ENCODE data around the gene ENTREP3. TPM values are rescaled to one million over a fixed set of nuclear protein-coding genes. Genes with fewer than 3 reads are reported as not detected.

The ENTREP3 gene
- total RNA-seq, 3 donors from 2014 or later (not counting 1 experiment from before 2014, with no cell fraction given): 6.9 to 10.0 (median 8.9) TPM

DNA sequence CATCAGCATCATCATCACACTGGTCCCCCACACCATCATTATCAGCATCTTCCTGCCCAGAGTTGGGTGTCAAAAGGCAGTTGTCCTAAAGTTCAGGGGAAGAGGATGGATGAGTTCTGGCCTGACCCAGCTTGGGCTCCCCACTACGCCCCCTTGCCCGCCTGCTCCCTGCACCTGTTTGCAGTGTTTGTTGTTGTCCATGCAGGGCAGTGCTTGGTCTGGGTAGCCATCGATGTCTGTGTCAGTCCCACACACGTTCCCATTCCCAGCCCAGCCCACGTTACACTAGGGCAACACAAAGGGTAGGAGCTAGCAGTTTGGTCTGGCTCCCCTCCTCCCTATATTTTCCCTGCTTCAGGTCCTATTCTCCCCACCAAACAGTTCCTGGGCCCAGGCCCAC lies 54.4 kb downstream of the ENTREP3 start:
- no peak for ATAC-seq
- H3K9me3 Mint-ChIP-seq: no peaks in the 10 kb centered on the region
- no peak overlapping the region for H3K4me3 ChIP-seq (ENCODE audit: low read length)
- H3K4me1 Mint-ChIP-seq: no peaks in the 10 kb centered on the region
- 92% methylated on average over 5 of the region's 5 CpGs for WGBS (ENCODE audit: insufficient coverage)
- H3K36me3 Mint-ChIP-seq: no peaks in the 10 kb centered on the region
- H3K27ac Mint-ChIP-seq: no peak overlapping the region
- no peak for DNase-seq
- no peaks in the 10 kb centered on the region for H3K4me1 ChIP-seq (ENCODE audit: control insufficient read depth, insufficient read depth, low read length)
- H3K36me3 ChIP-seq (ENCODE audit: control insufficient read depth, insufficient read depth, low read length): no peaks in the 10 kb centered on the region
- TF ChIP-seq, protein P1, sequence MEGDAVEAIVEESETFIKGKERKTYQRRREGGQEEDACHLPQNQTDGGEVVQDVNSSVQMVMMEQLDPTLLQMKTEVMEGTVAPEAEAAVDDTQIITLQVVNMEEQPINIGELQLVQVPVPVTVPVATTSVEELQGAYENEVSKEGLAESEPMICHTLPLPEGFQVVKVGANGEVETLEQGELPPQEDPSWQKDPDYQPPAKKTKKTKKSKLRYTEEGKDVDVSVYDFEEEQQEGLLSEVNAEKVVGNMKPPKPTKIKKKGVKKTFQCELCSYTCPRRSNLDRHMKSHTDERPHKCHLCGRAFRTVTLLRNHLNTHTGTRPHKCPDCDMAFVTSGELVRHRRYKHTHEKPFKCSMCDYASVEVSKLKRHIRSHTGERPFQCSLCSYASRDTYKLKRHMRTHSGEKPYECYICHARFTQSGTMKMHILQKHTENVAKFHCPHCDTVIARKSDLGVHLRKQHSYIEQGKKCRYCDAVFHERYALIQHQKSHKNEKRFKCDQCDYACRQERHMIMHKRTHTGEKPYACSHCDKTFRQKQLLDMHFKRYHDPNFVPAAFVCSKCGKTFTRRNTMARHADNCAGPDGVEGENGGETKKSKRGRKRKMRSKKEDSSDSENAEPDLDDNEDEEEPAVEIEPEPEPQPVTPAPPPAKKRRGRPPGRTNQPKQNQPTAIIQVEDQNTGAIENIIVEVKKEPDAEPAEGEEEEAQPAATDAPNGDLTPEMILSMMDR (IDR thresholded peaks at IDR 0.05): no peak
- H3K4me3 Mint-ChIP-seq: no peak overlapping the region
- no peaks in the 10 kb centered on the region for H3K27me3 ChIP-seq (ENCODE audit: control insufficient read depth, insufficient read depth, low read length)
- H3K9me3 ChIP-seq (ENCODE audit: control insufficient read depth, insufficient read depth, low read length): no peaks in the 10 kb centered on the region
- no peak overlapping the region for H3K27ac ChIP-seq (ENCODE audit: low read length)
- intact Hi-C loops (cut with micrococcal nuclease): no loop called here
- H3K27me3 Mint-ChIP-seq (ENCODE audit: low read depth in 2 of 2): no peaks in the 10 kb centered on the region

DNA sequence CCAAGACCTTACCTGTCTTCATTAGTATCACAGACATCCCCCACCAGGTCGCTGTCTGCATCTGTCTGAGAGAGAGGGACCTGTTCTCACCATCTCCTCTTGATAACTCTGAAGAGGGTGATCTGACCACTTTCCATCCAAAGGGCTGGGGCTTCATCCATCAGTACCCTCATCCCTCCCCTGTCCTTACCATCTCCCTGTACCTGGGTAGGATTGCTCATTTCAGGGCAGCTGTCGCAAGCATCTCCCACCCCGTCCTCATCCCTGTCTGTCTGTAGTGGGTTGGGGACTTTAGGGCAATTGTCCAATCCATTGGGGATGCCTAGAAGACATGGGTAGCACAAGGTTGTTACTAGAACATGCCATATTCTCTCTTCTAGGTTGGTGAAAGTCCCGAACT lies 55.5 kb downstream of the ENTREP3 start:
- intact Hi-C loops (cut with micrococcal nuclease): no loop called here
- no peak overlapping the region for H3K4me3 ChIP-seq (ENCODE audit: low read length)
- no peaks in the 10 kb centered on the region for H3K36me3 ChIP-seq (ENCODE audit: control insufficient read depth, insufficient read depth, low read length)
- ATAC-seq (no peak), DNase-seq (no peak)
- H3K27me3 ChIP-seq (ENCODE audit: control insufficient read depth, insufficient read depth, low read length): no peaks in the 10 kb centered on the region
- peak overlapping the region in 1 of 2 donors; percentile 22 for H3K27ac Mint-ChIP-seq
- H3K36me3 Mint-ChIP-seq: no peaks in the 10 kb centered on the region
- H3K4me1 ChIP-seq (ENCODE audit: control insufficient read depth, insufficient read depth, low read length): peaks cover 2% of the 10 kb centered on the region
- peaks cover 0 to 5% of the 10 kb centered on the region in 2 donors for H3K4me1 Mint-ChIP-seq
- TF ChIP-seq, protein P1 (IDR thresholded peaks at IDR 0.05): no peak
- no peak overlapping the region for H3K27ac ChIP-seq (ENCODE audit: low read length)
- 81% methylated on average over 3 of the region's 4 CpGs for WGBS (ENCODE audit: insufficient coverage)
- no peaks in the 10 kb centered on the region for H3K9me3 Mint-ChIP-seq
- H3K9me3 ChIP-seq (ENCODE audit: control insufficient read depth, insufficient read depth, low read length): no peaks in the 10 kb centered on the region
- H3K4me3 Mint-ChIP-seq: no peak overlapping the region
- peaks cover 0 to 3% of the 10 kb centered on the region in 2 donors for H3K27me3 Mint-ChIP-seq (ENCODE audit: low read depth in 2 of 2)

DNA sequence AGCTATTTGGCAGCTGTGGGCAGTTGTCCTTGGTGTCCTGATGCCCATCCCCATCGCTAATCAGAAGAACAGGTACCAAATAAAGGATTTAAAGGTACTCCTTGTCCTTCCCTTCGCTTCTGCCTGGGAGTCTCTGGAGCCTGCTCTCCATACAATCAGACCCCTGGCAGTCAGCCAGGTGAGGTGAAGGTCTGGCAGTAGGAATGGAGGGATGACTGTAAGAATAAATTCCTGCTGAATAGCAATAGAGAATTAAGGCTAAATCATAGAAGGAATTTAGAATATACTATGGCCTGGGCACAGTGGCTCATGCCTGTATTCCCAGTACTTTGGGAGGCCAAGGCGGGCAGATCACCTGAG lies 56.8 kb downstream of the ENTREP3 start:
- WGBS (ENCODE audit: insufficient coverage): 95% methylated on average over 3 of the region's 3 CpGs
- no peak overlapping the region for H3K27ac ChIP-seq (ENCODE audit: low read length)
- intact Hi-C loops (cut with micrococcal nuclease): no loop called here
- H3K4me1 Mint-ChIP-seq: peaks cover 11 to 17% of the 10 kb centered on the region in 2 donors
- no peak for DNase-seq
- no peak for ATAC-seq
- no peak overlapping the region for H3K27ac Mint-ChIP-seq
- no peaks in the 10 kb centered on the region for H3K9me3 ChIP-seq (ENCODE audit: control insufficient read depth, insufficient read depth, low read length)
- no peaks in the 10 kb centered on the region for H3K9me3 Mint-ChIP-seq
- H3K4me3 Mint-ChIP-seq: no peak overlapping the region
- H3K36me3 ChIP-seq (ENCODE audit: control insufficient read depth, insufficient read depth, low read length): no peaks in the 10 kb centered on the region
- peaks cover 14% of the 10 kb centered on the region for H3K4me1 ChIP-seq (ENCODE audit: control insufficient read depth, insufficient read depth, low read length)
- no peaks in the 10 kb centered on the region for H3K36me3 Mint-ChIP-seq
- H3K27me3 ChIP-seq (ENCODE audit: control insufficient read depth, insufficient read depth, low read length): no peaks in the 10 kb centered on the region
- no peak overlapping the region for H3K4me3 ChIP-seq (ENCODE audit: low read length)
- peaks cover 0 to 13% of the 10 kb centered on the region in 2 donors for H3K27me3 Mint-ChIP-seq (ENCODE audit: low read depth in 2 of 2)
- TF ChIP-seq, protein P1 (IDR thresholded peaks at IDR 0.05): no peak

DNA sequence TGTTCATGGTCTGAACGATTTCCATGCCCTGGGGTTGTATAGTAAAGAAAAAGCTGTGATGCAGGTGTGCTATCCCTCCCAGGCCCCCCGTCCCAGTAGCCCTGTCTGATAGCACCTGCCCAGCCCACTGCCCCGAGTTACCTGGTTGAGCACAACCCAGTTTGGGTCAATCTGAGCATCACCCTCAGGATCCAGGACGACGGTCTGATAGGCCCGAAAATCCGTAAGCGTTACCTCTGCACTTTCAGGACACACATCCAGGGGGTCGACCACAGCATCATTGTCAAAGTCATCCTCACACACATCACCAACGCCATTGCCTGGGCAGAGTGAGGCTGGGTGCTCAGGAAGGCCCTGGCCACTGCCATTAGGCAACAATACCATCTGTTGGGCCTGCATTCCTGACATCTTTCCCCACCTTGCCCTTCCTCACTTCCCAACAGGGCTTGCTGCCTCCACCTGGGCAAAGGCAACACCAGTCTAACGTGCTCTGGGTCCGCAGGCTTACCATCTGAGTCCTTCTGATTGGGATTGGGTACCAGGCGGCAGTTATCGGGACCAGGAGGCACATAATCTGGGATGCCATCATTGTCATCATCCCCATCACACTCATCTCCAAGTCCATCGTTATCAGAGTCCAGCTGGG lies 57.3 kb downstream of the ENTREP3 start:
- no peaks in the 10 kb centered on the region for H3K36me3 Mint-ChIP-seq
- no peak for ATAC-seq
- Histone ChIP-seq H3K27ac (ENCODE audit: low read length) (no peak overlapping the region), H3K9me3 (ENCODE audit: control insufficient read depth, insufficient read depth, low read length) (no peaks in the 10 kb centered on the region), H3K4me3 (ENCODE audit: low read length) (no peak overlapping the region), H3K4me1 (ENCODE audit: control insufficient read depth, insufficient read depth, low read length) (peaks cover 19% of the 10 kb centered on the region), H3K36me3 (ENCODE audit: control insufficient read depth, insufficient read depth, low read length) (no peaks in the 10 kb centered on the region), H3K27me3 (ENCODE audit: control insufficient read depth, insufficient read depth, low read length) (no peaks in the 10 kb centered on the region)
- intact Hi-C loops (cut with micrococcal nuclease): no loop called here
- TF ChIP-seq, protein P1 (IDR thresholded peaks at IDR 0.05): no peak
- peaks cover 0 to 16% of the 10 kb centered on the region in 2 donors for H3K27me3 Mint-ChIP-seq (ENCODE audit: low read depth in 2 of 2)
- peaks cover 15 to 22% of the 10 kb centered on the region in 2 donors for H3K4me1 Mint-ChIP-seq
- H3K9me3 Mint-ChIP-seq: no peaks in the 10 kb centered on the region
- H3K27ac Mint-ChIP-seq: no peak overlapping the region
- WGBS (ENCODE audit: insufficient coverage): 95% methylated on average over 15 of the region's 15 CpGs
- no peak overlapping the region for H3K4me3 Mint-ChIP-seq
- no peak for DNase-seq

Data from natural killer cell (primary cell).